Psoas muscle (tissue), 8 donors: ENCODE measurements around the gene POLR3B. TPM values are rescaled to one million over a fixed set of nuclear protein-coding genes. Genes with fewer than 3 reads are reported as not detected.

Source experiments
- ATAC-seq, 4 donors: fragments of 200-7000 bp; cut with Tn5 transposase; one replicate each; pipeline ENCODE4 v1.9.1; 2020; ENCODE audit warnings: moderate library complexity in 3 of 4, mild to moderate bottlenecking in 2 of 4
- DNase-seq, 2 donors: peaks; one replicate each; pipeline ENCODE4 v3.0.0-alpha.2; 2020
- H3K27ac ChIP-seq: fragments of 200-600 bp; one replicate; pipeline ENCODE4 v1.8.0; 2022
- H3K27me3 ChIP-seq, 3 donors: fragments of 200-600 bp in 1 of 3; one replicate each; pipeline versions ENCODE4 v1.6.1 to v1.8.0; 2013 to 2022; ENCODE audit warnings: low read length in 2 of 3, mild to moderate bottlenecking in 2 of 3, moderate library complexity in 1 of 3; ENCODE audit not compliant: insufficient read depth in 3 of 3
- H3K36me3 ChIP-seq, 2 donors: fragments of 200-600 bp in 1 of 2; one replicate each; pipeline versions ENCODE4 v1.6.1 to v1.8.0; 2013 to 2022; ENCODE audit warnings: low read depth in 1 of 2, mild to moderate bottlenecking in 1 of 2, moderate library complexity in 1 of 2; ENCODE audit not compliant: insufficient read depth in 1 of 2
- H3K4me1 ChIP-seq: fragments of 200-600 bp; one replicate; pipeline ENCODE4 v1.8.0; 2022
- H3K4me3 ChIP-seq: fragments of 200-600 bp; one replicate; pipeline ENCODE4 v1.8.0; 2022; ENCODE audit warnings: mild to moderate bottlenecking
- H3K9me3 ChIP-seq: fragments of 200-600 bp; one replicate; pipeline ENCODE4 v1.8.0; 2022
- CTCF ChIP-seq: fragments of 200-600 bp; IDR thresholded peaks from one replicate; pipeline ENCODE4 v1.8.0; 2022; ENCODE audit warnings: antibody characterized with exemption
- WGBS, 3 donors: extraction: QIAGEN DNeasy Blood & Tissue Kit; methylation state at CpG; one replicate each; pipeline versions ENCODE4 v1.1.6 to v1.1.7; 2013; 5-methylcytosine and 5-hydroxymethylcytosine counted together
- intact Hi-C, 2 donors: fragments of 100-400 bp; cut with DNase I; formaldehyde crosslinking; loops; one replicate each; pipeline versions ENCODE4 v1.11.0 to v1.14.2; 2022
- polyA plus RNA-seq, 3 donors: library from polyadenylated mRNA; stranded (reverse); fragments of 200-250 nt; gene quantifications; one replicate each; pipeline ENCODE4 v1.2.3, GENCODE V29; 2013
- total RNA-seq, 4 donors: library from RNA; stranded (reverse); fragmentation: NEBNext Ultra II Directional in 2 of 4; extraction: Animal tissue kit (Norgen Biotek cat#: 25700) in 2 of 4; gene quantifications; one replicate each; pipeline versions ENCODE4 v1.2.1 to v1.2.4, GENCODE V29; 2021 to 2023
- donor health status: healthy with polysubstance abuse.
- donor health status: DM: no; HTN: no; CAD: no; lungs with moderate emphysema.
- donor health status: Bipolar disorder and iron deficiency.
- donor health status: healthy.
- donor health status: DM: yes; HTN: yes; CAD: no.
- donor health status: DM: no; HTN: no; CAD: no.
- donor health status: DM: no; HTN: no; CAD: no.
- donor health status: DM: yes; HTN: yes; CAD: no.

The POLR3B gene
- total and polyA plus RNA-seq, 7 donors = 3.6 to 14.0 (median 6.7) TPM

- intact Hi-C loops = no loop called here
- Histone ChIP-seq H3K9me3 (no peaks in the 10 kb centered on the region), H3K4me1 (no peaks in the 10 kb centered on the region), H3K36me3 (peaks cover 0 to 82% of the 10 kb centered on the region in 2 donors), H3K27ac (no peak overlapping the region), H3K27me3 (no peaks in the 10 kb centered on the region), H3K4me3 (no peak overlapping the region)
- WGBS, 3 donors = 89 to 98% (median 96%) methylated on average over 2 of the region's 2 CpGs
- ATAC-seq (no peak), DNase-seq (no peak)
- no peak for TF ChIP-seq CTCF
Observed at GRCh38 chr12:106499628-106500027, 142.1 kb downstream of the POLR3B start.

GRCh38 chr12:106506691-106507090 lies 149.1 kb downstream of the POLR3B start:
- intact Hi-C loops = no loop called here
- no peak for TF ChIP-seq CTCF
- H3K4me1 ChIP-seq = no peaks in the 10 kb centered on the region
- no peaks in the 10 kb centered on the region for H3K9me3 ChIP-seq
- no peak overlapping the region for H3K27ac ChIP-seq
- H3K36me3 ChIP-seq = peaks cover 7 to 81% of the 10 kb centered on the region in 2 donors
- H3K27me3 ChIP-seq = no peaks in the 10 kb centered on the region
- 72 to 75% (median 74%) methylated on average over 9 of the region's 9 CpGs for WGBS, 3 donors
- ATAC-seq (no peak), DNase-seq (no peak)
- no peak overlapping the region for H3K4me3 ChIP-seq

- no peaks in the 10 kb centered on the region for H3K4me1 ChIP-seq
- H3K27ac ChIP-seq = no peak overlapping the region
- H3K36me3 ChIP-seq = peaks cover 7 to 61% of the 10 kb centered on the region in 2 donors
- DNase-seq (no peak), ATAC-seq (no peak)
- no peak overlapping the region for H3K4me3 ChIP-seq
- 93 to 97% (median 96%) methylated on average over 2 of the region's 2 CpGs for WGBS, 3 donors
- TF ChIP-seq CTCF = no peak
- intact Hi-C loops = no loop called here
- no peaks in the 10 kb centered on the region for H3K27me3 ChIP-seq
- no peaks in the 10 kb centered on the region for H3K9me3 ChIP-seq
Observed at GRCh38 chr12:106508966-106509365, 151.4 kb downstream of the POLR3B start.

- no peak for TF ChIP-seq CTCF
Observed at GRCh38 chr12:106511365-106511764, 153.8 kb downstream of the POLR3B start.

GRCh38 chr12:106517314-106517713 lies 159.8 kb downstream of the POLR3B start:
- ATAC-seq = no peak

More at GRCh38 chr12:106511365-106511764, 153.8 kb downstream of the POLR3B start:
- H3K4me3 ChIP-seq = no peak overlapping the region
- peaks cover 7 to 37% of the 10 kb centered on the region in 2 donors for H3K36me3 ChIP-seq
- H3K9me3 ChIP-seq = no peaks in the 10 kb centered on the region
- H3K4me1 ChIP-seq = no peaks in the 10 kb centered on the region
- intact Hi-C loops = no loop called here
- no peak overlapping the region for H3K27ac ChIP-seq
- no peak for DNase-seq
- ATAC-seq = peak in 2 of 4 donors; percentile 54 to 58
- H3K27me3 ChIP-seq = no peaks in the 10 kb centered on the region
- 34 to 47% (median 38%) methylated on average over 5 of the region's 5 CpGs for whole genome bisulfite sequencing, 3 donors

More at GRCh38 chr12:106517314-106517713, 159.8 kb downstream of the POLR3B start:
- Histone ChIP-seq H3K36me3 (no peaks in the 10 kb centered on the region), H3K4me3 (no peak overlapping the region), H3K27ac (no peak overlapping the region), H3K4me1 (no peaks in the 10 kb centered on the region), H3K27me3 (peaks cover 0 to 9% (median 0%) of the 10 kb centered on the region in 3 donors), H3K9me3 (no peaks in the 10 kb centered on the region)
- 91 to 100% (median 97%) methylated on average over 1 of the region's 1 CpG for WGBS, 3 donors
- intact Hi-C loops = no loop called here
- no peak for DNase-seq
- no peak for TF ChIP-seq CTCF
